CD4-positive, alpha-beta T cell treated with Interleukin-10 for 1 hour (primary cell): ENCODE measurements around the gene PCSK6.

ENCODE experiments used
- DNase-seq: peaks from one replicate; pipeline ENCODE4 v3.0.0-alpha.2; 2020

The PCSK6 gene

DNA sequence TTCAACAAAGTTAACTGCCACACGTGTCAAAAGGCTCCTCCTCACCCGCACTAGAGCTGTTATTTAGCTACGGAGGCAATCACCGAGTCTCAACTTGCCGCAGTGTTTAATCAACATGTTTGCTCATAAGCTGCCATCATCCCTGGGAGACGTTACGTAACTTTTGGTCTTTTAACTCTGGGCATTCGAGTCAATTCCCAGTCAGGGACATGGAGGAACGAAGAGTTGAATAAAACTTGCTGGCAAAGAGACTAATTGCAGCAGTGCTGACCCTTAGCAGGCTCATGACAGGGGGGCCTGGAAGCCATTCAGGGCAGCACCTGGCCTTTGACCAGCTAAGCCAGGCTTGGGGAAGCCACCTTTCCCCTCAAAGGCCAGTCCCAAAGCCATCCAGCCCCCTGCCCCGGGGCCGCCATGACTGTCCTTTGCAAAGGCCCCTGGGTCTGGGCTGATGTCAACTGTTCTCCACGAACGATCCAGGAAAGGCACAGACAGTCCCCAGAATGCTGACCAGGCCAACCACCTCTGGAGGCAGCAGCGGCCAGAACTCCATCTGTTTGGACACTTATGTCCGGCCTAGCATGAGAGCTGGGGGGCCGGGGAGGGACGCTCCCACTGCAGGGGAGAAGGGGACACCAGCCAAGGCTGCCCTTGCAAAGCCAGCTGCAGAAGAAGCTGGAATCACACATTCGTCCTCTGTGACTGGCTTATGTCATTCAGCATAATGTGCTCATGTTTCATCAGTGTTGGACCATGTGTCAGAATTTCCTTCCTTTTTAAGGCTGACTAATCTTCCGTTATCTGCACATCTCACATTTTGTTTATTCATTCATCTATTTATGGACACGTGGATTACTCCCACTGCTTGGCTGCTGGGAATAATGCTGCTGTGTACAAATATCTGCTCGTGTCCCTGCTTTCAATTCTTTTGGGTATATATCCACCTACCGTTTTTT, 43.7 kb downstream of the PCSK6 start:
- no peak for DNase-seq

DNA sequence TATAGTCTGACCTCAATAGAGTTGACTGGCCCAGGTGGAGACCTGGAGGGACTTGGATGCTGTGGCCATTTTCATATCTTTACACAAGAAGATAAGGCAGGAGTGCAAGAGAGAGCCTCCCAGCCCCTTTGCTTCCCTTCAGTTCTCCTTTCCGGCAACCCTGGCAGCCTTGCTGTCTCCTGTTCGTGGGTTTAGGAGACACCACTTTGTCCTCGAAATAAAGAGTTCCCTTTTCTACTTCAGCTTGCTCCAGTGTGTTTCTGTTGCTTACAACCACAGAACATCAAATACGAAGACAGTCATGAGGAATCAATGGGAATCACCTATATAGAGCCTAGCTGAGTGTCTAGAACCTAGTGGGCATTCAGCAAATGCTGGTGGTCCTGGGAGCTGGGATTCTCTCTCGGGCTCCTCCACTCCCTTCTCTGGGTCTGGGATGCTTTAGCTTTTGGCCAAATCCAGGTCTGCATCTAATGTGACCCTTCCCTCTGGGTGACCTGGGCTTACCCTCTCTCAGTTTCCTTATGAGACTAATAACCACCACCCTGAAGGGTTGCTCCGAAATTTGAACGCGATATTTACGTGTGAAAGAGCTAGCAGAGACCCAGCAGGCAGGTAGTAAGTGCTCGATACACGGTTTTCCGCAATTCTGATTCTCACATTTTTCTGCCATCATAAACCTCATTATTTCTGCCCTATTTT, 44.5 kb downstream of the PCSK6 start:
- DNase-seq: no peak

DNA sequence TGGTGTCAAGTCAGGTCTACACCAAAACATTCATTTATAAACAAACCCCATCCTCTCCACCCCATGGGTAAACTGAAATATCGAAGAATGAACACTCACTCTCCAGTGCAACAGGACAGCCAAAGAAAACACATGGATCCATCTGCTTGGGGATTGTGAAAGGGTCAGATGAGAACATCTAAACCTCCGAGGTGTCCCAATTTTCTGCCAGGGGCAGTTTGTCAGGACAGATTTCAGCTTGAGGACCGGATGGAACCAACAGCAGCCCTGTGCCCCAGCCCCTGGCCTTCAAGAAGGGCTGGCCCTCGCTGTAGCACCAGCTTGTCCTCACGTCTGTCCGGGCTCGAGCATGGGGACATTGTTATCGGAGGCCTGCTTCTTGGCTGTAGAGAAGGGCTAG, 45.5 kb downstream of the PCSK6 start:
- DNase-seq: no peak

DNA sequence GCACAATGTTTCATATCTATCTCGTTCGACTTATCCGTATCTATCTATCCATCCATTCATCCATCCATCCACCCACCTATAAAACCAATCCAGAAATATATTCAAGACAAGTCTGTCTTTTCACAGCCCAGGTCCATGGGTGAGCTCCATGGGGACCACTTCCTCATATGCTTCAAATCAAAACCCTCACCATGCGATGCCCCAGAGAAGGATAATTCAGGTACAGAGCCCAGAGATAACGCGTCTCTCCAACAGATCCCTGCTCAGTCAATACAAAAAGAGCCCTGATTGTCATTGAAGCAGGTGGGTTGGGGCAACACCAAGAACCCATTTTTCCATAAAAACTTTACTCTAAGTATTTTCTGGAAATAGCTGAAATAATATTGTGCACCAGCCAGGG, 47.2 kb downstream of the PCSK6 start:
- DNase-seq: no peak

DNA sequence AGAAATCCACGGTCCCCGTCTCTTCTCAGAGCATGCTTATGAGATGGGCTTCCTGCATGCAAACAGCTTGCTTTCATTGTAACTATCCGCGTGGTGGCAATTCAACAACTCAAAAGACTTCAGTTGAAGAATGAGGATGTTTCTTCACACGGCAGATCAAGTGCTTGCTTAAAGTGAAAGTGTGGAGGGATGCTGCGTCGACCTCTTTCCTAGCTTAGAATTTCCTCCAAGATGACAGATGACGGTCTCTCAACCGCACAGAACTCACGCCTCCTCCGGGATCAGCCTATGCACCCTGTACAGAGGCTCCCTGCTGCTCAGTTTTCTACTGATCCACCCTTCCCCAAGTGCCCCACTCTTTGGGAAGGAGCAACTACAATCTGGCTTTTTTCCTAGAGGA, 47.8 kb downstream of the PCSK6 start:
- no peak for DNase-seq

DNA sequence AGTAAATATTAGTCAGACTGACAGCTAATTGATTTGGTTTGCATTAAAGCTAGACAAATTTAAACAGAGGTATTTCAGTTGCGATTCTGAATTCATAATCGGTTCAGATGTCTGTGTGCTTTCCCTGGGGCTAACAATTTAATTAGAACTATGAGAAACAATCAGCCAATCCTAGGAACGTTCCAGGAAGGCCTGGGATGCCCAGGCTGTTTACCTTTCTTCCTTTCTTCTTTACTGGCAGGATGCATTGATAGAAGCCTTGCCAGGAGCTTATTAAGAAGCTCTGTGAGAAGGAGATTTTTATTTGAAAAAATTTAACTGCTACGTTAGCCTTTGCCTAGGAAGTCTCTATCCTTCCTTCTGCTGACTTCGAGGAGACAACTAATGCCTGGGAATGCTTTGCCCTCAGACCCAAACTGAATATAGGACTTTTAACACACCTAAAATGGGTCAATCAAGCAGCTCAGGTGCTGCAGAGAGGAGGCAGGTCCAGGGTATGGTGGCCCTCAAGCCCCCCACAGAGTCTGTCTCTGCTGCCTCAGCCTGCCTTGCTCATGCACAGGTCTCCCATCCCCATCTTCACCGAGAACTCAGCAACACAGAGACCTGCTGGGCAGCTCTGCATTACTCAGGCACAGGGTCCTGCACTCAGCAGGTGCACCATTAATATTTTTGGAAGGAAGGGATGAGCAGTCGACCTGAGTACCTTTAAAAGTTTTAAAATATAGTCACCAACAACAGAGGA, 48.5 kb downstream of the PCSK6 start:
- no peak for DNase-seq

DNA sequence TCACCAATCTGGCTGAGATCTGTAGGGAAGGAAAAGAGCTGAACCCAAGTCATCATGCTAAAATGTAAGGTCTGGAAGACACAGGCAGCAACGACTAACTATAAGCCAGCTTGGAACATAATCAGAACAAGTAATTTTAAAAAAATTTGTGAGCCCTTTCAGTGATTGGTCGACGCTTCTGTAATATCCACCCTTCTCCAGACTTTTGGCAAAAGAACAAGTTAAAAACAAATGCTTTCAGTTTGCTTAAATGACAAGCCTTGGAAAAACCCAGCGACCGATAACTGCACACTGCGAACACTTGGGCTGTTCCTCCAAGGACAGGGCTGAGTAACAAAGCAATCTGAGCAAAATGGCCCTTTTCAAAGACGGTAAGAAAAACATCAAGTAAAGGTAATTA, 49.6 kb downstream of the PCSK6 start:
- no peak for DNase-seq

DNA sequence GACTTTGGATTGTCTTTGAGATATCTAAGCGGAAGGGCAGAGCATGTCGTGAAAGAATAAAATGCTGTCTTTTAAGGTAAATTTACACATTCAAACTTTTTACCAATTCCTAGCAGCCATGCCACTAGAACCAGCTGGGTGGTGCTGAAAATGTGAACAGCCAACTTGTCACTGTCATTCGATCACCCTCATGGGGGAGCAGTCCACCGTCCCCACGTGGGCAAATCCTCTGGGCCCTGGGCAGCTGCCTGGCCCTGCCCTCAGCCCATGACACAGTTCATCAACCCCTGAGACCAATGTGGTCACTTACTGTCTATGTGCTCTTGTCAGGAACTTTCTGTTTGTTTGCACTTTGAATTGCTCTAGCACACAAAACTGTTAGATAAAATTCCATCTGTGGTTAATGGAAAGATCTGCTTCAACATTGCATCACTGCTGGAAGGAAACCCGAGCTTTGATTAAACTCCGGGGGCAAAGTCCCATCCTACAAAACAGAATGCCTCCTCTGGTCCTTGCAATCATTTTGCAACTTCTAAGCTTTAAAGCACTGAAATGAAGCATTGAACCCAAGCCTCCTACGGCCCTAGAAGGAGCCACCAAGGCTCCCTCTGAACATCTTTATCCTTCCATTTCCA, 50.1 kb downstream of the PCSK6 start:
- DNase-seq: no peak

DNA sequence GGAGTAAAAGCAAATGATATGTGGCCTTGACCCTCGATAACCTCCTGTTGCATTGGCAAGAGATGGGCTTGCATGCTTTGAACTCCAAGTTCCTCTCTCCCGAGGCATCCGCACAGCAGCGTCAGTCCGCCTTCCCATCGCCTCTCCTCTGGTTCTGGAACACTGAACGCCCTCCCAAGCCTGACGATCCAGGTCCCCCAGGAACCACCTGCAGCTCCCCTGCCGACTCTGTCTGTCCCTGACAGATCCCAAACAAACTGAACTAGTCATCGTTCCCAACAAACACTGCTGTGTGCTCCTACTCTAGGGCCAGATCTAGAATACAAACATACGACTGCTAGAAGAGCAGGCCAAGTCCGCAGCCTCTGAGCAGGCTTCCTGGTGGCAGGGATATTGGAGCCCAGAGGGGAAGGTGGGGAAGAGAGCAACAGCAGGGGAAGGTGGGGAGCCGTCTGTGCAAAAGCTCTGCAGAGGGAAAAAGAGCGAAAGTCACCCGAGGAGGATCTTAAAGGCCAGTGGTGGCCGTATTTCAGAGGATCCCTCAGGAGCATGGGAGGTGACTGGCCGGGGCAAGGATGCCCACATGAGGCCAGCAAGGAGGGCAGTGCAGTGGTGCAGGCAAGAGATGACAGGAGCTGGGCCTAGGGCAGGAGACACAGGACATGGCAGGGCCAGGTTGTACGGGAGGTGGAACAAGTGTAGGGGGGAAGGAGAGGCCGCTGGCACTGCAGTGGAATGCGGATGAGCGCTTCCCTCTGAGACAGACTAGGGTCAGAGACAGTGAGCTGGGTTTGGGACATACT, 50.8 kb downstream of the PCSK6 start:
- no peak for DNase-seq

DNA sequence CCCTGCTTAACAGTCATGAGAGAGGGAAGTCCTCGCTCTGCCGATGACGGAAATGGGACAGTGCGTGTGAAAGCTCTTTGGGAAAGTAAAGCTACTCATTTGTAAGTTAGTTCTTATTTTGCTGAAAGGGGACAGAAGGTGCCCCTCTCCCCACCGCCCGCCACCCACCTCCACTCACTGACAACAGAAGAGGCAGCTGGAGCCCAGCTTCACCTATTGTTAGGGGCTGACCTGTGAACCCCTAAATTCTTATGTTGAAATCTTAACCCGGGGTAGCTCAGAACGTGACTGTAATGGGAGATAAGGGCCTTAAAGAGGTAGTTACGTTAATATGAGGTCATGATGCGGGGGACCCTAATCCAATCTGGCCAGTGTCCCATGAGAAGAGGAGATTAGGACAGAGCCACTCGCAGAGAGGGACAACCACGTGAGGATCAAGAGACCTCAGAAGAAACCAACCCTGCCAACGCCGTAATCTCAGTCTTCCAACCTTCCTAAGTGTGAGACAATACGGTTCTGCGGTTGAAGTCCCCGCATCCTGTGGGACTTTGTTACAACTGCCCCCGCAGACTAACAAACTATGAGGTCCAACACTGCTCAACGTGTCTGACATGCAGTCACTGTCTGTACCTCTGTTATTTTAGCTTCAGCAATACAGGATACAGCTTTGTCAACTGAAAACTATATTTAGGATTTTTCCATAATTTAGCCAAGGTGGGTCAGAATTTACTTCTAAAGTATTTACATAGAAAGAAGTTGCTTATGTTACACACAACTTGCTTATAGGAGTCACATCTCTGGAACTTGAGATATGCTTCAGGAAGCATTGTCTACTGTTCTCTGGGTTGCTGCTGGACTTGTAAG, 51.7 kb downstream of the PCSK6 start:
- no peak for DNase-seq

DNA sequence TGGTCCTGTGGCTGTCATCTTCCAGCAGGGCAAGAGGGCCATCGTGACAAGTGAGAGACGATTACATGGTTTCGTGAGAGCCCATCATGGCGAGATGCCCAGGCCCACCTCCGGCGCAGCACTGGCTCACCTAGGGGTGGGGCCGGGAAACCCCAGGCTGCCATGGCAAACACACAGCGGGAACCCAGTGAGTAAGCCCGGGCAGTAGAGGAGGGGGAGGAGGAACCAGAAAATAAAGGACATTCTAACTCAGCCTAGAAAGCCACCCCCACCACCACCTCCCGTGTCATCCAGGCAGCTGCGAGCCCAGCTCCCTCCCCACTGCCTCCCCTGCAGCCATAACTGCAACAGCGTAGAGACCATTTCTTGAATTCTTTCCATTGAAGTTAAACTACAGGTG, 52.3 kb downstream of the PCSK6 start:
- DNase-seq: no peak

DNA sequence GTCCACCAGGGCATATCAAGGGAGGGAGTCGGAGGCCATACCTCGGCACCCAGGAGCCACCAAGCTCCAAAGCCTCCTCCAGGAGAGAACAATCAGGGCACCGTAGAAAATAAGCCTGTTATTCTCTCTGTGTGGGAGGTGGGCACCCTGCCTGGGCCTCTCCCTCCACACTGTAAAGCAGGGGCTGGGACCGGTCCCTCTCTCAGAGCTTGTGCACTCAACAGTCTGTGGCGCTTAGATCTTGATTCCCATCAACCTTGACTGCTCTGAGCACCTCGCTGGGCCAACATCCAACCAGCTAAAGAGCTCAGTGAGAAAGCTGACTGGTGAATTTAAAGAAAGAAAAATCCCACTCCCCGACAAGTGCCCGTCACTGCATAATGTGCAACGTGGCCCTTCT, 53.0 kb downstream of the PCSK6 start:
- DNase-seq: no peak

DNA sequence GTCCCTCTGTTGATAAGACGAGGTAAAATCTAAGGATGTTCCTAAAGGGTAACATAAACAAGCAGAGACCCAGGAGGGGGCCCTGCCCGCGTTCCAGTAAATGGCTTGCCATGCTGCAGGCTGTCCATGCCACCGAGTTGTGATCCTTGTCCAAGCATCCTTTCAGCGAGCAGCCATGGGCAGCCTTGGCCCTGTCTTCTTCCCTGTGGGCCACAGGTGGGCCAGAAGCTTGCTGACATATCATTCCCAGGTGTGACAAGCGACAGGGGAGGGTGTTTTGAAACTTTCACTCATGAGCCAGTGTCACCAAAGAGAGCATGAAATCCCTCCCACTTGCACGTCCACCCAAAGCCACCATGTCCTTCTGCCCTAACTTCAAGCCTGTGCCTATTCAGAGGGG, 53.7 kb downstream of the PCSK6 start:
- no peak for DNase-seq

DNA sequence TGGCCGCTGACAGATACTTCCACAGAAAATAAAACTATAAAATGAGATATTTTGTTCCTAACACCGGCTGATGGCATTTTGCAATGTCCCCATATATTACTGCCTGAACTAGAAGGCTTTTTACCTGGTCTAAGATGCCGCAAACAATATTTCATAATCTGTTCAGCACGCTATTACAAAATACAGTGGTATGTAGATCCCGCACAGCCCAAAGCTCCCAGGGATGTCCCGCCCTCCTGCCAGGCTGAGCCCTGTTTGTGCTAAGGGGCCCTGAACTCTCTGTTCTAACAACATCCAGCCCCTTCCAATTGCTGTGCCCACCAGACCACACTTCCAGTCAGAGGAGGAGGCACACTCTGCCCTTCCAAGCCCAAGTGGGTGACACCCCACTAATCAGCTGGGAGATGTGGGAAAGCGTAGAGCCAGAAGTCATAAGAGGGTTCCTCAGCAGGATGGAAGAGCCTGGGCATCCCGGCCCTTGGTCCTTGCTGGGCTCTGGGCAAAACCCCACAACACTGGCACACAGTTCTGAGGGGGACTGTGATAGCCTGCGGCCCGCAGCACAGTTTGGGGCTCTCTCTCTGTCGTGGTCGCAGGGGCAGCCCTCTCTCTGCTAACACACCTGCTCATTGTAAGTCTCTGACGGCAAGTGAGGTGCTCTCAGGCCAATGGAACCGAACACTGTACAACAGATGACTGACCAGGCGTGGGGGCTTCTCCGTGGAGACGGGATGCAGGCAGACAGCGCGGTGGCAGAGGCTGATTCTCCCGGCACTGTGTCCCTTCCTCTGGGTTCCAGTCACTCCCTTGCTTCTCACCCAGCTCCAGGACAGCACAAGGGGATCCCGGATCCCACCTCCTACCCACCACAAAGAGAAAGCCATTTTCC, 55.2 kb downstream of the PCSK6 start:
- no peak for DNase-seq

DNA sequence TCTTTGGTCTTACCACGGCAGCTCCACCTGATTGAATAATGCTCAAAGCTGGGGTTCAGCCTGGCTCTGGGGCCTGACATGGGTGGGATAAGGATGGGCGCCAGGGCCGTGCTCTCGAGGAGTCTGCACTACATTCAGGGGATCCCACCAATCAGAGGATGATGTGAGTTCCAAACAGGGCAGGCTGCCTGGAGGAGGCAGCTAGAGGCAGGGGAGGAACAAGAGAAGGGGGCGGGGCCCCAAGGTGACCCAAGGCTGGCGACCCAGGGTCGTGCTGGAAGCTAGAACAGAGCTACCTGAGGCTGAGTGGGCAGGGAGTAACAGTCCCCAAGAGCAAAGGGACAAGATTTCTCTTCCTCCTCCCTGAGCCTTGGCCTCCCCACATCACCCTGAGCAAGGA, 56.1 kb downstream of the PCSK6 start:
- no peak for DNase-seq

DNA sequence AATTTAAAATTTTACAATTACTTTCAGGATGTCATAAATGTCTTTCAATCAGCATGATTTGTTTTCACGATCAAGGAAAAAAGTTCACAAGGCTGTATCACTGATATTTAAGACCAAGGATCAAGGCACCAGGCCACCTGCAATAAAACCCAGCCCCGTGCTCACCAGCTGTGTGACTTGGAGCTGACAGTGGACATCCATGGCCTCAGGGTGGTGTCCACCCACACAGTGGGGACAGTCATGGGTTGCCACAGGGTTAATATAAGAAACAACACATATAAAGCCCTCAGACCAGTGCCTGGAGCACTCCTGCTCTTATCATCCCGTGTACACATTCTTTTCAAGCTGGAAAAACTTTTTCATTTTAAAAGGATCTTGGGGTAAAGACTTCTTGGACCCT, 56.5 kb downstream of the PCSK6 start:
- DNase-seq: no peak

DNA sequence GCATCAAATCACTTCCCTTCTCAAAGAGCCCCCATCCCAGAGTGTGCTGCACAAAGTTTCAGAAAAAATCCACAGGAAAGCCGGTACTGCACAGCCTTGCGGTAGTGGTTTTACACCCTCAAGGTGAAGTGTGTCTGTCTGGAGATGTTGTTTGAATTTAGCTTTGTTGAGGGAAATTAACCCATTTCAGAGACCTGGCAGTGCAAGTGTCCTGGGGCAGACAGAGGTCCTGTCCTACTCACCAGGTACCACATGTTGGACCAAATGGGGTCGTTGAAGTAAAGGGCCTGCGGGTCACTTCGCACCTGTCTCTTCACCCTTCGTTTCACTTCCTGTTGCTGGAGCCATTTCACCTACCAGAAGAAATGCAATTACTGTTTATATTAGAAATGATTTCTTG, 57.8 kb downstream of the PCSK6 start:
- DNase-seq: no peak

DNA sequence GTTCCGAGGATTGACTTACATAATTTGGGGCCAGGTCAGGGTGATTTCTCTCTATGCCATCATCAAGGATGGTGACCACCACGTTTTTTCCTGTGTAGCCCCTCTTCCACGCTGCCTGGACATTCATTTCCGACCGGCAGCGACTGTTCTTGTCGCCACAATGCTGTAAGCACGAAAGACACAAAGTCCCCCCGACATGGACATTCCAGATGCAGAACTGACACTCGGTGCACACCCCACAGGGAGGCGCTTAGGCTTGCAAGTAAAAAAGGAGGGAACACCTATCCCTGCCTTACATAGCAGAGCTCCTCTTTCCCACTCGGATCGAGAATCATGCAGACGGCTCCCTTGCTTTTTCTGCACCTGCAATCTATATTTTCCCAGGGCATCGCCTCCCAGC, 58.2 kb downstream of the PCSK6 start:
- DNase-seq: no peak

DNA sequence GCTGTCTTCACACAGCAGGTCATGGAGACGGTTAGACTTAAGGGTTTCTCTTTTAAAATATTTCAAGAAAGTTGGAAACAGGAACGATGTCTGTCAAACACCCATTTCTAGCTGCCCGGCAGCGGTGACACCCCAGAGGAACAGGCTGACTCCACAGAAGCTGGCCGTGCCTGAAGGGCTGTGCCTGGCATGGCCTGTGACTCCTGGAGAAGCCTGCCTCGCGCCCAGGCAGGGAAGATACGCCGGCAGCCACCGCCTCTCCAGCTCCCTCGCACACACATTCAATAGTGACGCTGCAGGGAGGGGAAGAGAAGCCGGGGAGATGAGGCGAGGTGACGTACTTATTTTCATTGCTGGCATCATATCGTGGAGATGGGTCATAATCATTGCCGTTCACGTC, 59.9 kb downstream of the PCSK6 start:
- DNase-seq: no peak

DNA sequence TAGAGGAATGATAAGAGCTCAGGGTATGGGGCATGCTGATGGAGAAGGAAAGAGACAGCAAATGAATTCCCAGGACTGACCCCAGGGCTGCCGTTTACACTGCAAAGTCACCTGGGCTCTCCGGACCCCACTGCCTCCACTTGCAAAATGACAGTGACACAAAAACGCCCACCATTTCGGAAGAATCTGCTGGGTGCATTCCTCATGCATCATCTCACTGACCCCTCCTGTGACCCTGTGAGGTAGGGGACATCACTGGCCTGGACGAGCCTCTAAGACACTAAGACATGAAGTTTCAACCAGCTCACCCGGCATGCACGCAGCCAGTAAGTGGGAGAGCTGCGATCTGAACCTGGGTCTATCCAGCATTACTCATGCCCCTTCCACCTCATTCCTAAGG, 60.3 kb downstream of the PCSK6 start:
- DNase-seq: no peak
